ENCODE measurements around the gene BOK. TPM values are rescaled to one million over a fixed set of nuclear protein-coding genes. Genes with fewer than 3 reads are reported as not detected.

The BOK gene
- total and polyA plus RNA-seq, 4 donors: 11.3 to 82.1 (median 44.0) TPM

DNA sequence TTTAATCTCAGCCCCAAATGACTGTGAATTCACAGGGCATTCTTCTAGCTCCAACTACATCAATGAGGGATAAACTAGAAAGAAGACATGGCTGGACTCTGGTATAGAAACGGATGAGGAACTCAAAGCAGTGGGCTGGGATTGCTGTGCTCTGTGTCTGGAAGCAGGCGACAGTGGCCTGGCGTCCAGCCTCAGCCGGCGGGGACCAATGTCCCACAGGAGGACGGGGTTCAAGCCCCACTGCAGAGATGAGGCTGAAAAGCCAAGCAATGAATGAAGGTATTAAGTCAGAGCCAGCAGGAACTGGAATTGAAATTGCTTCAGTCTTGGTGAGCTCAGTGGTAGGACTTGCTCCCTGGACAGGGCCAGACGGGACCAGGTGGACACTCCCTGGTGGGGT lies 24.3 kb upstream of the BOK start:
- Histone ChIP-seq H3K9me3 (ENCODE audit: control insufficient read depth in 4 of 4, low read length in 3 of 4) (no peaks in the 10 kb centered on the region), H3K27ac (ENCODE audit: low read depth in 1 of 2, low read length in 2 of 2) (no peak overlapping the region), H3K36me3 (ENCODE audit: control insufficient read depth in 4 of 4, insufficient read depth in 3 of 4, low read depth in 1 of 4, low read length in 3 of 4) (no peaks in the 10 kb centered on the region), H3K4me3 (ENCODE audit: low read depth in 1 of 3, low read length in 3 of 3) (no peak overlapping the region), H3K4me1 (ENCODE audit: control insufficient read depth in 4 of 4, insufficient read depth in 4 of 4, low read length in 3 of 4) (no peaks in the 10 kb centered on the region), H3K9ac (ENCODE audit: low read depth in 1 of 2, low read length in 2 of 2) (no peak overlapping the region), H3K27me3 (ENCODE audit: control insufficient read depth in 4 of 4, insufficient read depth in 4 of 4, low read length in 3 of 4) (no peaks in the 10 kb centered on the region)
- DNase-seq (ENCODE audit: low spot score): no peak
- no peak for TF ChIP-seq SP1 (IDR thresholded peaks at IDR 0.05)
- 84% methylated on average over 7 of the region's 7 CpGs for WGBS

DNA sequence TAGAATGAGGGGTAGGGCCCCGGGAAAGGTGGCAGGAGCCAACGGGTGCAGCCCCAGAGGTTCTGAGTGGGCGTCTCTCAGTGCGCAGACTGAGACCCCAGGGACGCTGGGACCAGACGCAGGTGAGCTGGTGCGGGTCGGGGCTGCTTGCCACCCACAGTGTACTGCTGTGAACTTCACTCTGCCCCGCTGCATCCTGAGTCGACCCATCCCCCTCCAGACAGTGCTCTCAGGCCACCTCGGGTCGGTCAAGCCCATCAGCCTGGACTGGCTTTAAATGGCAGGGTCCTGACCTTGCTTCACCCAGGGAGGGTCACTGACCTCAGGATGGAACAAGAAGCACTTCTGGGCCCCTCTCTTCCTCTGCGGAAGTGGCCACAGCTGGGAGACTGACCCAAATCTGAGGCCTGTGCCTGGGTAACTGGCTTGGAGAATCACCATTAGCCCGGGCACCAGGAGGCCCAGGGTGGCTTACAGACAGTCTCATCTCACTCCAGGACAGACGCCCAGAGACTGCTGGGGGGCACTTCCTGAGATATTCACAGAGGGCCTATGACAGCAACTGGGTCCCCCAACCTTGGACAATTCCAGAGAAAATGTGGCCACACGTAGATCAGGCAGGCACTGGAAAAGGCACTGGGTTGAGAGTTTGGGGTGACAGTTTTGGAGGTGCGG lies 23.7 kb upstream of the BOK start:
- H3K36me3 ChIP-seq (ENCODE audit: control insufficient read depth in 4 of 4, insufficient read depth in 3 of 4, low read depth in 1 of 4, low read length in 3 of 4): no peaks in the 10 kb centered on the region
- H3K4me1 ChIP-seq (ENCODE audit: control insufficient read depth in 4 of 4, insufficient read depth in 4 of 4, low read length in 3 of 4): no peaks in the 10 kb centered on the region
- no peak overlapping the region for H3K27ac ChIP-seq (ENCODE audit: low read depth in 1 of 2, low read length in 2 of 2)
- H3K4me3 ChIP-seq (ENCODE audit: low read depth in 1 of 3, low read length in 3 of 3): no peak overlapping the region
- WGBS: 74% methylated on average over 17 of the region's 17 CpGs
- H3K27me3 ChIP-seq (ENCODE audit: control insufficient read depth in 4 of 4, insufficient read depth in 4 of 4, low read length in 3 of 4): no peaks in the 10 kb centered on the region
- no peaks in the 10 kb centered on the region for H3K9me3 ChIP-seq (ENCODE audit: control insufficient read depth in 4 of 4, low read length in 3 of 4)
- no peak overlapping the region for H3K9ac ChIP-seq (ENCODE audit: low read depth in 1 of 2, low read length in 2 of 2)
- TF ChIP-seq NR2F2 (IDR thresholded peaks at IDR 0.05) (peak; percentile 93), RXRA (IDR thresholded peaks at IDR 0.05) (peak; percentile 28 to 81), HNF4A (conservative IDR thresholded peaks at IDR 0.05) (no peak)
- DNase-seq (ENCODE audit: low spot score): no peak

DNA sequence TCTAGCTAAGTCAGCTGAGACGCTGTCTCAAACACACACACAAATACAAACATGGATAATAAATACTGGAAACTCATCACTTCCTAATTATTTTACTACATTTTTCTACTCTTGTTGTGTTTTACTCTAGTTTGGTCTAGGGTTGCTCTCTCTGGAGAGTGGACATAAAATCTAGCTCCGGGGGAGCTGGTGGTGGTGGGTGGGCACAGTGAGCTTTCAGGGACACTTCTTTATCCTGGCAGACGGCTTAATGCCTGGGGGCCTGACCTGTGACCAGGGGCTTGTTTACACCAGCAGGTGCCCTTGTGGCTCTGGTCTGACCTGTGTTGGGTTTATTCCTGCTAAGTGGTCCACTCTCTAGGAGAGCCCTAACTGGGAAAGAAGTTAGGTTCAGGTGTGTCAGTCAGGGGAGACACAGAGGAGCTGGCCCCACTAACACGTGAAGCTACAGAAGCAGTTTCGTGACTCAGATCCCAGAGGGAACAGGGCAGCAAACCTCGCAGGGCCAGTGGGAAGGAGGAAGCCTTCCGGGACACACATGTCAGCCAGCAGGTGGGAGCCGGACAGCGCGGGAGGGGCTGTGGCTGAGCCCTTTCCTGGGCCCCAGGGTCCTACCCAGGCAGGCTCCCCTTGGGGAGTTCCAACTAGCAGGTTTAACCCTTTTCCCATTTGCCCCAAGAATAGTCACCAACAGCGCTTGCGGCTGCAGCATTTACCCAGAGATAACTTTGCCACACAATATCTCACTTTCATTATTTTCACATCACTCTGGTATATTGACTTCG lies 22.5 kb upstream of the BOK start:
- Histone ChIP-seq H3K27ac (ENCODE audit: low read depth in 1 of 2, low read length in 2 of 2) (no peak overlapping the region), H3K36me3 (ENCODE audit: control insufficient read depth in 4 of 4, insufficient read depth in 3 of 4, low read depth in 1 of 4, low read length in 3 of 4) (no peaks in the 10 kb centered on the region)

More for the DNA sequence above, 22.5 kb upstream of the BOK start:
- Histone ChIP-seq H3K9ac (ENCODE audit: low read depth in 1 of 2, low read length in 2 of 2) (no peak overlapping the region), H3K27me3 (ENCODE audit: control insufficient read depth in 4 of 4, insufficient read depth in 4 of 4, low read length in 3 of 4) (peaks cover 0 to 2% (median 0%) of the 10 kb centered on the region in 4 donors), H3K4me3 (ENCODE audit: low read depth in 1 of 3, low read length in 3 of 3) (no peak overlapping the region), H3K4me1 (ENCODE audit: control insufficient read depth in 4 of 4, insufficient read depth in 4 of 4, low read length in 3 of 4) (no peaks in the 10 kb centered on the region), H3K9me3 (ENCODE audit: control insufficient read depth in 4 of 4, low read length in 3 of 4) (peaks cover 0 to under 1% (median 0%) of the 10 kb centered on the region in 4 donors)
- no peak for DNase-seq (ENCODE audit: low spot score)
- TF ChIP-seq HNF4A (conservative IDR thresholded peaks at IDR 0.05) (no peak), RXRA (IDR thresholded peaks at IDR 0.05) (no peak), YY1 (IDR thresholded peaks at IDR 0.05) (no peak), RAD21 (IDR thresholded peaks at IDR 0.05) (no peak), HNF4G (IDR thresholded peaks at IDR 0.05) (no peak), JUND (IDR thresholded peaks at IDR 0.05) (no peak), TAF1 (conservative IDR thresholded peaks at IDR 0.05) (no peak), FOXA2 (IDR thresholded peaks at IDR 0.05) (no peak), NR2F2 (IDR thresholded peaks at IDR 0.05) (no peak), EGR1 (IDR thresholded peaks at IDR 0.05; ENCODE audit: low read depth in 2 of 2) (no peak), FOXA1 (IDR thresholded peaks at IDR 0.05) (no peak)
- TF ChIP-seq, protein P1, sequence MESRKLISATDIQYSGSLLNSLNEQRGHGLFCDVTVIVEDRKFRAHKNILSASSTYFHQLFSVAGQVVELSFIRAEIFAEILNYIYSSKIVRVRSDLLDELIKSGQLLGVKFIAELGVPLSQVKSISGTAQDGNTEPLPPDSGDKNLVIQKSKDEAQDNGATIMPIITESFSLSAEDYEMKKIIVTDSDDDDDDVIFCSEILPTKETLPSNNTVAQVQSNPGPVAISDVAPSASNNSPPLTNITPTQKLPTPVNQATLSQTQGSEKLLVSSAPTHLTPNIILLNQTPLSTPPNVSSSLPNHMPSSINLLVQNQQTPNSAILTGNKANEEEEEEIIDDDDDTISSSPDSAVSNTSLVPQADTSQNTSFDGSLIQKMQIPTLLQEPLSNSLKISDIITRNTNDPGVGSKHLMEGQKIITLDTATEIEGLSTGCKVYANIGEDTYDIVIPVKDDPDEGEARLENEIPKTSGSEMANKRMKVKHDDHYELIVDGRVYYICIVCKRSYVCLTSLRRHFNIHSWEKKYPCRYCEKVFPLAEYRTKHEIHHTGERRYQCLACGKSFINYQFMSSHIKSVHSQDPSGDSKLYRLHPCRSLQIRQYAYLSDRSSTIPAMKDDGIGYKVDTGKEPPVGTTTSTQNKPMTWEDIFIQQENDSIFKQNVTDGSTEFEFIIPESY (IDR thresholded peaks at IDR 0.05): no peak
- TF ChIP-seq, protein P2, sequence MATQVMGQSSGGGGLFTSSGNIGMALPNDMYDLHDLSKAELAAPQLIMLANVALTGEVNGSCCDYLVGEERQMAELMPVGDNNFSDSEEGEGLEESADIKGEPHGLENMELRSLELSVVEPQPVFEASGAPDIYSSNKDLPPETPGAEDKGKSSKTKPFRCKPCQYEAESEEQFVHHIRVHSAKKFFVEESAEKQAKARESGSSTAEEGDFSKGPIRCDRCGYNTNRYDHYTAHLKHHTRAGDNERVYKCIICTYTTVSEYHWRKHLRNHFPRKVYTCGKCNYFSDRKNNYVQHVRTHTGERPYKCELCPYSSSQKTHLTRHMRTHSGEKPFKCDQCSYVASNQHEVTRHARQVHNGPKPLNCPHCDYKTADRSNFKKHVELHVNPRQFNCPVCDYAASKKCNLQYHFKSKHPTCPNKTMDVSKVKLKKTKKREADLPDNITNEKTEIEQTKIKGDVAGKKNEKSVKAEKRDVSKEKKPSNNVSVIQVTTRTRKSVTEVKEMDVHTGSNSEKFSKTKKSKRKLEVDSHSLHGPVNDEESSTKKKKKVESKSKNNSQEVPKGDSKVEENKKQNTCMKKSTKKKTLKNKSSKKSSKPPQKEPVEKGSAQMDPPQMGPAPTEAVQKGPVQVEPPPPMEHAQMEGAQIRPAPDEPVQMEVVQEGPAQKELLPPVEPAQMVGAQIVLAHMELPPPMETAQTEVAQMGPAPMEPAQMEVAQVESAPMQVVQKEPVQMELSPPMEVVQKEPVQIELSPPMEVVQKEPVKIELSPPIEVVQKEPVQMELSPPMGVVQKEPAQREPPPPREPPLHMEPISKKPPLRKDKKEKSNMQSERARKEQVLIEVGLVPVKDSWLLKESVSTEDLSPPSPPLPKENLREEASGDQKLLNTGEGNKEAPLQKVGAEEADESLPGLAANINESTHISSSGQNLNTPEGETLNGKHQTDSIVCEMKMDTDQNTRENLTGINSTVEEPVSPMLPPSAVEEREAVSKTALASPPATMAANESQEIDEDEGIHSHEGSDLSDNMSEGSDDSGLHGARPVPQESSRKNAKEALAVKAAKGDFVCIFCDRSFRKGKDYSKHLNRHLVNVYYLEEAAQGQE (IDR thresholded peaks at IDR 0.05): no peak
- TF ChIP-seq, protein P3, sequence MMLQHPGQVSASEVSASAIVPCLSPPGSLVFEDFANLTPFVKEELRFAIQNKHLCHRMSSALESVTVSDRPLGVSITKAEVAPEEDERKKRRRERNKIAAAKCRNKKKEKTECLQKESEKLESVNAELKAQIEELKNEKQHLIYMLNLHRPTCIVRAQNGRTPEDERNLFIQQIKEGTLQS (IDR thresholded peaks at IDR 0.05): no peak
- 81% methylated on average over 13 of the region's 13 CpGs for WGBS

Measured in liver (tissue), 9 donors.